HG03045 (cell line): ENCODE results near the gene FGD3.
"Not testable (repeated sequence)": the region's sequence is repeated elsewhere in the genome, so short reads cannot be mapped to it uniquely, and the experiment has no call there.

Source experiments
- ATAC-seq: cut with Tn5 transposase; IDR thresholded peaks from one replicate; pipeline ENCODE4 v1.9.1; 2021; ENCODE audit warnings: mild to moderate bottlenecking, moderate library complexity; ENCODE audit not compliant: unreplicated experiment

FGD3 gene

GRCh38 chr9:92974761-92975755 lies 27.7 kb downstream of the FGD3 start:
- no peak for ATAC-seq

DNA sequence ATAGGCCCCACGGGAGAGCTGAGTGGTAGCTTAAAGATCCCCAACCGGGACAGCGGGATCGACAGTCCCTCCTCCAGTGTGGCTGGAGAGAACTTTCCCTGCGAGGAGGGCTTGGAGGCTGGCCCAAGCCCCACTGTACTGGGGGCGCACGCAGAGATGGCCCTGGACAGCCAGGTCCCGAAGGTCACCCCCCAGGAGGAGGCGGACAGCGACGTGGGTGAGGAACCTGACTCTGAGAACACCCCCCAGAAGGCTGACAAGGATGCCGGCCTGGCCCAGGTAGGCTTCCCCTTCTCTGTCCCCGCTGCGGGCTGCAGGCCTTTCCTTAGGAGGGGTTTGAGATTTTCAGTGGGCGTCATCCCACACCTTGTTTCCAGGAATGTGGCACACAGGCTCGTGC lies 29.1 kb downstream of the FGD3 start:
- no peak for ATAC-seq

DNA sequence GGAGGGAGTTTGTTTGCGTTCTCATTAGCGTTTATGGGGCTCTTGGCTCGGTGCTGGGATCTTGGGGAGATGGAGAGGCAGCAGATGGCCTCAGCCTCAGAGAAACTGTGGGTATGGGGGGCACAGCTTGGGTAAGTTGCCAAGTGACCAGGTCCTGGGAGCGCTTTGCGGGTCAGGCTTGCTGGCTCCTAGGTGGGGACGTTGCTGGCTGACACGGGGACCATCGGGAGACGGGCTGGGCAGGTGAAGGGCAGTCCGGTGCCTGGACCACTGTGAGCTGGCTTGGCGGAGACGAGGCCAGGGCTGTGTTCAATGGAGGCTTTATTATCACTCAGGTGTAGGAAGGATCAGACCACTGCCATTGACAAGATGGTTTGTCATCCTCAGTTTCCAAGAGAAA lies 30.0 kb downstream of the FGD3 start:
- no peak for ATAC-seq

- ATAC-seq = no peak
Observed at GRCh38 chr9:92978345-92978875, 31.1 kb downstream of the FGD3 start.

DNA sequence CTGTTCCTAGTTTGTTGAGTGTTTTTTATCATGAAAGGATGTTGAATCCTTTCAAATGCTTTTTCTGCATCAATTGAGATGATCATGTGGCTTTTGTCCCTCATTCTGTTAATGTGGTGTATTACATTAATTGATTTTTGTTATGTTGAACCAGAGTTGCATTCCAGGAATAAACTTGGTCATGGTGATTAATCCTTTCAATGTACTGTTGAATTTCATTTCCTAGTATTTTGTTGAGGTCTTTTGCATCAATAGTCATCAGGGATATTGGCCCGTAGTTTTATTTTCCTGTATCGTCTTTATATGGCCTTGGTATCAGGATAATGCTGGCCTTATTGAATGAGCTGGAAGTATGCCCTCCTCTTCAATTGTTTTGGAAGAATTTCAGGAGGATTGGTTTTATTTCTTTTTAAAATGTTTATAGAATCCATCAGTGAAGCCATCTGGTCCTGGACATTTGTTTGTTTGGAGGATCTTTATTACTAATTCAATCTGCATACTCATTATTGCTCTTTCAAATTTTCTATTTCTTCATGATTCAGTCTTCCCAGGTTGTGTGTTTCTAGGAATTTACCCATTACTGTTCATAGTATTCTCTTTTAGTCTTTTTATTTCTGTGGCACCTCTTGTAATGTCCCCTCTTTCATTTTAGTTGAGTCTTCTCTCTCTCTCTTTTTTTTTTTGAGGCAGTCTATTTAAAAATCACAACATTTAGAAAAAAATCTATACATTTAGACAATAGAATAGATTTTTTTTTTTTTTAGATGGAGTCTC lies 32.1 kb downstream of the FGD3 start:
- no peak for ATAC-seq

- ATAC-seq = no peak
Observed at GRCh38 chr9:92980085-92980745, 32.9 kb downstream of the FGD3 start.

GRCh38 chr9:92982130-92982529 lies 34.8 kb downstream of the FGD3 start:
- no peak for ATAC-seq

- no peak for ATAC-seq
Observed at GRCh38 chr9:92983984-92984589, 36.8 kb downstream of the FGD3 start.

- ATAC-seq = no peak
Observed at GRCh38 chr9:92984976-92985375, 37.7 kb downstream of the FGD3 start.

GRCh38 chr9:92986176-92987119 lies 39.1 kb downstream of the FGD3 start:
- no peak for ATAC-seq

DNA sequence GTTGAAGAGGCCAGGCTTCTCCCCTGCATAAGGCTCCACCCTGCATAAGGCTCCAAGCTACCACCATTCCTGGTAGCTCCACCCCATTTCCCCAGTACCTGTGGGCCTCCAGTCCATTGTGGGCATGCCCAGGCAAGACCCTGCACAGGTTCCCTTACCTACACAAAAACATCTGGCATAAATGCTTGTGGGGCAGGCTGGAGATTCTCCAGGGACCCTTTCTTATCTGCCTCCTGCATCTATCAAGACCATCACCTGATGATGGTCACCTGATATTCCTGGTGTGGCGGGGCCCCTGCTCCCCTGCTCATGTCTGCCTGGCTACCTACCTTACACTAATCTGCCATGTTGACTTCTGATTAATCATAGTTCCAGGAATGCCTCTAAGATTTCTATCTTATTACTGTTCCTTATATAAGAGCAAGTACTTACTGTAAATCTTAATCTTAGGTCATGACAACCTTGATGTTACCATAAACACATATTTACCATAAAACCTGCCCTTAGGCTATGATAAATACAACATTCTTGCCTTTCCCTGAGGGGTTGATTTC lies 41.0 kb downstream of the FGD3 start:
- ATAC-seq = no peak

GRCh38 chr9:92989561-92989960 lies 42.2 kb downstream of the FGD3 start:
- ATAC-seq = no peak

DNA sequence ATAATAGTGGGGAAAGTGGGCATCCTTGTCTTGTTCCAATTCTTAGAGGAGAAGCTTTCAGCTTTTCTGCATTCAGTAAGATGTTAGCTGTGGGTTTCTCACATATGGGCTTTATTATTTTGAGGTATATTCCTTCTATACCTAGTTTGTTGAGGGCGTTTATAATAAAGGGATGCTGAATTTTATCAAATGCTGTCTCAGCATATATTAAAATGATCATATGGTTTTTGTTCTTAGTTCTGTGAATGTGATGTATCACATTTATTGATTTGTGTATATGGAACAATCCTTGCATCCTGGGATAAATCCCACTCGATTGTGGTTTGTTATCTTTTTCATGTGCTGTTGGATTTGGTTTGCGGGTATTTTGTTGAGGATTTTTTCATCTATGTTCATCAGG lies 43.1 kb downstream of the FGD3 start:
- ATAC-seq = no peak

GRCh38 chr9:92992549-92992948 lies 45.2 kb downstream of the FGD3 start:
- no peak for ATAC-seq

DNA sequence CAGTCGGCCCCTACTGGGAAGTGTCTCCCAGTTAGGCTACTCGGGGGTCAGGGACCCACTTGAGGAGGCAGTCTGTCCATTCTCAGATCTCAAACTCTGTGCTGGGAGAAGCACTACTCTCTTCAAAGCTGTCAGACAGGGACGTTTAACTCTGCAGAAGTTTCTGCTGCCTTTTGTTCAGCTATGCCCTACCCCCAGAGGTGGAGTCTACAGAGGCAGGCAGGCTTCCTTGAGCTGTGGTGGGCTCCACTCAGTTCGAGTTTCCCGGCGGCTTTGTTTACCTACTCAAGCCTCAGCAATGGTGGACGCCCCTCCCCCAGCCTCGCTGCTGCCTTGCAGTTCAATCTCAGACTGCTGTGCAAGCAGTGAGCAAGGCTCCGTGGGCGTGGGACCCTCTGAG lies 51.5 kb downstream of the FGD3 start:
- ATAC-seq = not testable (repeated sequence)

DNA sequence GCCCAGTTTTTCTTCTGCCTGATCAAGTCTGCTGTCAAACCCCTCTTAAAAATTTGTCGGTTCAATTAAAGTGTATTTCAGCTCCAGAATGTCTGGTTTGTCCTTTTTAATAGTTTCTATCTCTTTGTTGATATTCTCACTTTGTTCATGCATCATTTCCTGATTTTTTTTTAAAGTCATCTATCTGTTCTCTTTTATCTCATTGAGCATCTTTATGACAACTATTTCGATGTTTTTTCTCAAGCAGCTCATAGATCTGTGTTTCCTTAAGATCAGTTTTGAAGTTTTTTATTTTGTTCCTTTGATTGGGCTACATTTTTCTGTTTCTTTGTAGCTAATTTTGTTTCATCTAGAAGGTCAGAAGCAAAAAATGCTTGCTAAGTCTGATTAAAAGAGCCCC lies 53.7 kb downstream of the FGD3 start:
- ATAC-seq = no peak

GRCh38 chr9:93002700-93003099 lies 55.4 kb downstream of the FGD3 start:
- no peak for ATAC-seq

DNA sequence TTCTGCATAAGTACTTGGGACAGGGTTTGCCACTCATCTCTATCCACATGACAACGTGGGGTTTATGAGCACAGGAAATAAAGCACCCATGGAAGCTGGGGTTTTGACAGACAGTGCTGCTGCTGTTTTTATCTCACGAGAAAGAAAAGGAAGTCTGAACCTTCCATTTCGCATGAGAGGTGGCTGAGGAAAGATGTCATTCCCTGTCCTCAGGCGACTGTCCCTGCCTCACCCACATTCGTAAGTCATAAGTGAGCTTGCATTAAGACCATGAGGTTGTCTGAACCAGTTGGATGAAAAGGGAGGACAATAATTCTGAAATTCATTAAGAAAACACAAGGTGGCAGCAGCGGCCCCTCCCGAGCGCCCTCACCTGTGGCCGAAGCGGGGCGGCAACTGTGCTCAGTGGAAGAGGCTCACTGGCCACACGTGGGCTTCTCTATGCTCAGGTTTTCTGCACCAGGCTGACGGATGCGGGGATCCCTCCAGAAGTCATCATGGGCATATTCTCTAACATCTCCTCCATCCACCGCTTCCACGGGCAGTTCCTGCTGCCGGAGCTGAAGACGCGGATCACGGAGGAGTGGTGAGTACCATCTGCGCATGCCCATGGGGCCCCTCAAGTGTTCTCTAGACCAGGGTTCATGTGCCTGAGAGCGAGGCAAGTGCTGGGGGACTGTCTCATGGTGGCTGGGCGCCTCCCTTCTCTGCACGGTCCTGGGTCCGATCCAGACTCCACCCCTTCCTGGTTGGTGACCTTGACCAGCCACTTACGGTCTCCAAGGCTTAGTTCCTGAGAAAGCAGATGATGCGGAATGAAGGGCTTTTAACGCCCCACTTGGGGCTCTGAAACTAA lies 56.5 kb downstream of the FGD3 start:
- ATAC-seq = no peak
